Type B pancreatic cell (in vitro differentiated cells): ENCODE data around the gene CDYL2. TPM values are rescaled to one million over a fixed set of nuclear protein-coding genes. Genes with fewer than 3 reads are reported as not detected.

ENCODE experiments used
- DNase-seq: peaks from one replicate; pipeline ENCODE4 v3.0.0; 2021; ENCODE audit warnings: mixed read lengths; ENCODE audit not compliant: unreplicated experiment; ENCODE audit errors: extremely low spot score
- H3K27ac Mint-ChIP-seq: 2 replicates; pipeline ENCODE4 v1.8.0; 2021; ENCODE audit warnings: mild to moderate bottlenecking, mixed read lengths
- H3K27me3 Mint-ChIP-seq: 2 replicates; pipeline ENCODE4 v1.8.0; 2021; ENCODE audit warnings: mixed read lengths
- H3K36me3 Mint-ChIP-seq: 2 replicates; pipeline ENCODE4 v1.8.0; 2021; ENCODE audit warnings: mixed read lengths
- H3K4me1 Mint-ChIP-seq: one replicate; pipeline ENCODE4 v1.8.0; 2021; ENCODE audit warnings: mixed read lengths; ENCODE audit not compliant: unreplicated experiment
- H3K4me3 Mint-ChIP-seq: 2 replicates; pipeline ENCODE4 v1.8.0; 2021; ENCODE audit warnings: mild to moderate bottlenecking, mixed read lengths
- H3K9me3 Mint-ChIP-seq: 2 replicates; pipeline ENCODE4 v1.8.0; 2021; ENCODE audit warnings: mixed read lengths
- total RNA-seq: library from RNA; stranded (reverse); gene quantifications from 2 replicates; pipeline ENCODE4 v1.2.1, GENCODE V29; 2021; ENCODE audit warnings: low replicate concordance
- TF ChIP-seq, protein P1 (sequence below): fragments of 200-600 bp; sonication (generic); conservative IDR thresholded peaks from 2 replicates; pipeline ENCODE4 v1.5.0; 2021; ENCODE audit warnings: antibody characterized with exemption, mild to moderate bottlenecking

The CDYL2 gene
- total RNA-seq, 1 donor from 2014 or later = 8.2 TPM

DNA sequence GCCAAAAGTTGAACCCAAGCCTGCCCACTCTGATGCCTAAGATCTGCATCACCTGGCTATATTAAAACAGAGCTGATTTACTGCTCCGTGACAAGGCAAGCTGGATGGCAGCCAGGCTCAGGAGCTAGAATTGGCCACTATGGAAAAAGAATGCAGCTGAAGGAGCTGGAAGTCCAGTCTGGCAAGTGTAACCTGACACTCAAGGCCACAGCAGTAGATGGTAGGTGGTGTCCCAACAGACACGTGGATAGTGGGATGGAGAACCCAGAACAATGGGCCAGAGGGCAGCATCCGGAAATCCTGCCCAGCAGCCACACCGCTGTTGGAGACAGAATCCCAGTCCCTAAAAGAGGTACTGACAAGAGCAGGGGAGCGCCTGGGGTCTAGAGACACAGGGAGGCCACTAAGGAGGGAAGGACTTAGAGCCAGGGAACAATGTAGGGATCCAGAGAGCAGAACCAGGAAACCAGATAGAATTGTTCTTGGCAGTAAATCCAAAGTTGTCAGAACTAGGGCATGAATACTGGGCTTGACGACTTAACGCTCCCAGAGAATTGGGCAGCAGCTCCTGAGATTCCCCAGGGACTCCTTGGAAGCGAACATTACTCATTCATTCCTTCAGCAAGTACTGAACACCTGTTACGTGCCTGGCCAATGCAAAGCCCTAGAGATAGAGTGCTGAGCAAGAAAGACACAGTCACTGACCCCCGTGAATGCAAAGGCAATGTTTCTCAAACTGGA, 85.7 kb downstream of the CDYL2 start:
- no peak overlapping the region for H3K27ac Mint-ChIP-seq
- no peaks in the 10 kb centered on the region for H3K36me3 Mint-ChIP-seq
- H3K4me3 Mint-ChIP-seq = no peak overlapping the region
- H3K4me1 Mint-ChIP-seq = peaks cover 3% of the 10 kb centered on the region
- DNase-seq = no peak
- TF ChIP-seq, protein P1, sequence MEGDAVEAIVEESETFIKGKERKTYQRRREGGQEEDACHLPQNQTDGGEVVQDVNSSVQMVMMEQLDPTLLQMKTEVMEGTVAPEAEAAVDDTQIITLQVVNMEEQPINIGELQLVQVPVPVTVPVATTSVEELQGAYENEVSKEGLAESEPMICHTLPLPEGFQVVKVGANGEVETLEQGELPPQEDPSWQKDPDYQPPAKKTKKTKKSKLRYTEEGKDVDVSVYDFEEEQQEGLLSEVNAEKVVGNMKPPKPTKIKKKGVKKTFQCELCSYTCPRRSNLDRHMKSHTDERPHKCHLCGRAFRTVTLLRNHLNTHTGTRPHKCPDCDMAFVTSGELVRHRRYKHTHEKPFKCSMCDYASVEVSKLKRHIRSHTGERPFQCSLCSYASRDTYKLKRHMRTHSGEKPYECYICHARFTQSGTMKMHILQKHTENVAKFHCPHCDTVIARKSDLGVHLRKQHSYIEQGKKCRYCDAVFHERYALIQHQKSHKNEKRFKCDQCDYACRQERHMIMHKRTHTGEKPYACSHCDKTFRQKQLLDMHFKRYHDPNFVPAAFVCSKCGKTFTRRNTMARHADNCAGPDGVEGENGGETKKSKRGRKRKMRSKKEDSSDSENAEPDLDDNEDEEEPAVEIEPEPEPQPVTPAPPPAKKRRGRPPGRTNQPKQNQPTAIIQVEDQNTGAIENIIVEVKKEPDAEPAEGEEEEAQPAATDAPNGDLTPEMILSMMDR = no peak
- H3K27me3 Mint-ChIP-seq = peaks cover 4% of the 10 kb centered on the region
- H3K9me3 Mint-ChIP-seq = no peaks in the 10 kb centered on the region

DNA sequence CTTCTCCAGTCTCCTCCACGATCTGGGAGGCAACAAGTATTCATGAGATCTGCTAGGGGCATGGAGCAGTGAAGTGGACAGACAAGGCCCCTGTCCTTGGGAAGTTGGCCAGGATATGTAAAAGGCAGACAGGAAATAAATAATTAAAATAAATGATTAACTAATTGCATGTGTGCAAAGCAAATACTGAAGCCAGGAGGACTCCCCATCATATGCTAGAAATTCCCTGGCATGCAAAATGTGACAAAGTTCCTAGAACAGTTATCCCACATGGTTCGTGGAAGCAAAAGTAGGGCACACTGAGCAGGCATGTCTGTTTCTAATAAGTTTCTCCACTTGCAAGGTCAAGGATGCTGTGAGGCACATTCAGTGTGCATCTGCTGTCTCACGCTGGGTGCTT, 86.8 kb downstream of the CDYL2 start:
- Mint-ChIP-seq H3K4me1 (peaks cover 3% of the 10 kb centered on the region), H3K36me3 (no peaks in the 10 kb centered on the region), H3K4me3 (no peak overlapping the region), H3K27me3 (no peaks in the 10 kb centered on the region), H3K9me3 (no peaks in the 10 kb centered on the region), H3K27ac (no peak overlapping the region)
- TF ChIP-seq, protein P1 = no peak
- DNase-seq = no peak

DNA sequence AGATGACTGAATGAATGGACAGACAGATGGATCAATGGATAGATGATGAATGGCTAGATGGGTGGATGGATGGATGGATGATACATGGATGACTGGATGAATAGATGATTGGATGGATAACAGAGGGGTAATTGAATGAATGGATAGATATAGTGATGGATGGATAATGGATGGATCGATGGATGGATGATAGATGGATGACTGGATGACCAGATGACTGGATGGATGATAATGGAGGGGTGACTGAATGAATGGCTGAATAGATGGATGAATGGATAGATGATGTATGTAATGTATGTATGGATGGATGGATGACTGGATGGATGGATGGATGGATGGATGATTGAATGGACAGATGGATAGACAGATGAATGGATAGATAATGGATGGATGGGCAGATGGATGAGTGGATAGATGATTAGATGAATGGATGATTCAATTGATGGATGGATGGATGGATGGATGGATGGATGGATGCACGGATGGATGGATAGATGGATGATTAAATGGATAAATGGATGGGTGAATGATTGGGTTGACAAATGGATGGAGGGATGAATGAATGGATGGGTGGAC, 87.7 kb downstream of the CDYL2 start:
- no peaks in the 10 kb centered on the region for H3K36me3 Mint-ChIP-seq
- no peak overlapping the region for H3K4me3 Mint-ChIP-seq
- no peak overlapping the region for H3K27ac Mint-ChIP-seq
- no peaks in the 10 kb centered on the region for H3K9me3 Mint-ChIP-seq
- TF ChIP-seq, protein P1 = no peak
- H3K4me1 Mint-ChIP-seq = peaks cover 3% of the 10 kb centered on the region
- no peaks in the 10 kb centered on the region for H3K27me3 Mint-ChIP-seq
- no peak for DNase-seq

DNA sequence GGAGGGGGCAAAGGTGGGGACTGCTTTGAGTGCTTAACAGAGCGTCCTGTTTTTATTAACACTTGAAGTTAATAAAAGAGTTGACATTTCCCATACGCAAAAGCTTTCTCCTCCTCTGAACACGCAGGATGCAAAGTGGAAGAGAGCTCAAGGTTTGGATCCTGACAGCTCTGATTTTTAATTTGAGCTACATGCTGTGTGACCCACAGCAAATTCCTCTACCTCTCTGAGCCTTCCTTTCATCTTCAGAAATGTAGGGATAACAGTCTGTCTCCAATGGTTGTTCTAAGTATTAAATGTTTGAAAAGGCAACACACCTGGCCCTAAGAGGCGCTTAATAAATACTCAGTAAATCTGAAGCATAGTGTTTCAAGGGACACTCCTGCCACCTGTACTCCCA, 93.0 kb downstream of the CDYL2 start:
- H3K4me1 Mint-ChIP-seq = no peaks in the 10 kb centered on the region
- H3K4me3 Mint-ChIP-seq = no peak overlapping the region
- TF ChIP-seq, protein P1 = no peak
- H3K9me3 Mint-ChIP-seq = no peaks in the 10 kb centered on the region
- DNase-seq = no peak
- H3K36me3 Mint-ChIP-seq = no peaks in the 10 kb centered on the region
- no peak overlapping the region for H3K27ac Mint-ChIP-seq
- H3K27me3 Mint-ChIP-seq = no peaks in the 10 kb centered on the region

DNA sequence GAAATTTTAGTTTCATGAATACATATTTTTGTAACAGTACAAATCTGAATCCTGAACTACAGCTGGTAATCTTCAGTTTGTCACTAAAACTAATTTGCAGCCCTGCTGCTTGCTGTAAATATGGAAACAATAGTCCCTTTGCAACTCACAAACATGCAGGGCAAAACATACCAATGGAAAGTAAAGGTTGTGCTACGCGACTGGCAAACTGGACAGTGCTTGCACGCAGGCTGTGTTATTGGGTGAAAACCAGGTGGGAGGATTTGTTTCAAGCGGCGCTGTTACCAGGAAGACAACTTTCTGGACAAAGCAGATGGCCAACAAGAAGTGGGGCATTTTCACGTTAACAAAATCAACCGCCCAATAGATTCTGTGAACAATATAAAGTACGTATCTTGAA, 93.5 kb downstream of the CDYL2 start:
- Mint-ChIP-seq H3K9me3 (no peaks in the 10 kb centered on the region), H3K27me3 (no peaks in the 10 kb centered on the region), H3K27ac (no peak overlapping the region), H3K4me1 (no peaks in the 10 kb centered on the region), H3K4me3 (no peak overlapping the region), H3K36me3 (no peaks in the 10 kb centered on the region)
- no peak for DNase-seq
- TF ChIP-seq, protein P1 = no peak
